KOPT-K1 (cell line): Measurements from ENCODE around the gene MAP10.

Experiments used
- H3K27ac ChIP-seq: fragments of 200-600 bp; sonication (generic); 2 replicates; pipeline ENCODE4 v1.5.1; 2016; ENCODE audit warnings: antibody characterized with exemption, mild to moderate bottlenecking, low read depth, low read length; ENCODE audit not compliant: poor library complexity, severe bottlenecking
- H3K36me3 ChIP-seq: fragments of 200-600 bp; sonication (generic); 2 replicates; pipeline ENCODE4 v1.5.1; 2017; ENCODE audit warnings: antibody characterized with exemption, mild to moderate bottlenecking, low read length, moderate library complexity; ENCODE audit not compliant: insufficient read depth
- H3K9me3 ChIP-seq: fragments of 200-600 bp; sonication (generic); 2 replicates; pipeline ENCODE4 v1.5.1; 2017; ENCODE audit warnings: antibody characterized with exemption, low read length, mild to moderate bottlenecking; ENCODE audit not compliant: insufficient read depth, poor library complexity, severe bottlenecking

The MAP10 gene

GRCh38 chr1:232822530-232822929, 17.3 kb downstream of the MAP10 start:
- no peaks in the 10 kb centered on the region for H3K9me3 ChIP-seq
- no peaks in the 10 kb centered on the region for H3K36me3 ChIP-seq
- no peak overlapping the region for H3K27ac ChIP-seq

GRCh38 chr1:232826318-232826717, 21.1 kb downstream of the MAP10 start:
- Histone ChIP-seq H3K27ac (no peak overlapping the region), H3K36me3 (no peaks in the 10 kb centered on the region), H3K9me3 (no peaks in the 10 kb centered on the region)

GRCh38 chr1:232830661-232831060, 25.4 kb downstream of the MAP10 start:
- no peaks in the 10 kb centered on the region for H3K36me3 ChIP-seq
- H3K27ac ChIP-seq, result no peak overlapping the region
- no peaks in the 10 kb centered on the region for H3K9me3 ChIP-seq

- Histone ChIP-seq H3K9me3 (no peaks in the 10 kb centered on the region), H3K36me3 (no peaks in the 10 kb centered on the region), H3K27ac (no peak overlapping the region)
Observed at GRCh38 chr1:232831895-232832294, 26.7 kb downstream of the MAP10 start.

GRCh38 chr1:232834066-232834465, 28.9 kb downstream of the MAP10 start:
- H3K9me3 ChIP-seq, result no peaks in the 10 kb centered on the region
- H3K27ac ChIP-seq, result no peak overlapping the region
- no peaks in the 10 kb centered on the region for H3K36me3 ChIP-seq

- H3K27ac ChIP-seq, result no peak overlapping the region
- H3K9me3 ChIP-seq, result no peaks in the 10 kb centered on the region
- no peaks in the 10 kb centered on the region for H3K36me3 ChIP-seq
Observed at GRCh38 chr1:232835166-232835565, 29.9 kb downstream of the MAP10 start.

GRCh38 chr1:232837087-232837486, 31.9 kb downstream of the MAP10 start:
- no peaks in the 10 kb centered on the region for H3K36me3 ChIP-seq
- peaks cover 6% of the 10 kb centered on the region for H3K9me3 ChIP-seq
- H3K27ac ChIP-seq, result no peak overlapping the region

GRCh38 chr1:232841823-232842565, 36.8 kb downstream of the MAP10 start:
- Histone ChIP-seq H3K36me3 (no peaks in the 10 kb centered on the region), H3K9me3 (peaks cover 6% of the 10 kb centered on the region), H3K27ac (no peak overlapping the region)

GRCh38 chr1:232844791-232845190, 39.6 kb downstream of the MAP10 start:
- Histone ChIP-seq H3K9me3 (peaks cover 6% of the 10 kb centered on the region), H3K36me3 (no peaks in the 10 kb centered on the region), H3K27ac (no peak overlapping the region)

- H3K27ac ChIP-seq, result no peak overlapping the region
- no peaks in the 10 kb centered on the region for H3K36me3 ChIP-seq
- peaks cover 6% of the 10 kb centered on the region for H3K9me3 ChIP-seq
Observed at GRCh38 chr1:232845406-232845955, 40.3 kb downstream of the MAP10 start.

GRCh38 chr1:232851532-232851931, 46.3 kb downstream of the MAP10 start:
- H3K36me3 ChIP-seq, result no peaks in the 10 kb centered on the region
- no peak overlapping the region for H3K27ac ChIP-seq
- no peaks in the 10 kb centered on the region for H3K9me3 ChIP-seq

- Histone ChIP-seq H3K36me3 (no peaks in the 10 kb centered on the region), H3K9me3 (no peaks in the 10 kb centered on the region), H3K27ac (no peak overlapping the region)
Observed at GRCh38 chr1:232853994-232854797, 49.0 kb downstream of the MAP10 start.

GRCh38 chr1:232854798-232855159, 49.6 kb downstream of the MAP10 start:
- Histone ChIP-seq H3K27ac (no peak overlapping the region), H3K36me3 (no peaks in the 10 kb centered on the region), H3K9me3 (no peaks in the 10 kb centered on the region)

- Histone ChIP-seq H3K27ac (no peak overlapping the region), H3K36me3 (no peaks in the 10 kb centered on the region)
Observed at GRCh38 chr1:232856541-232856940, 51.3 kb downstream of the MAP10 start.

More at GRCh38 chr1:232856541-232856940, 51.3 kb downstream of the MAP10 start:
- H3K9me3 ChIP-seq, result no peaks in the 10 kb centered on the region
